H9 (cell line): ENCODE measurements around the gene HSD17B8. TPM values are rescaled to one million over a fixed set of nuclear protein-coding genes. Genes with fewer than 3 reads are reported as not detected.
A peak's percentile ranks its signal among the peaks of the same experiment; 100 is the strongest.

Experiments used
- DNase-seq: peaks from one replicate; pipeline ENCODE4 v3.0.0-alpha.2; 2017
- H2AFZ ChIP-seq: one replicate; pipeline ENCODE4 v1.6.1; 2013; ENCODE audit warnings: mild to moderate bottlenecking, low read length, control low read depth, moderate library complexity
- H2AK5ac ChIP-seq: 2 replicates; pipeline ENCODE4 v1.6.1; 2013; ENCODE audit warnings: low read length, control low read depth, mixed read lengths; ENCODE audit not compliant: insufficient read length
- H2BK120ac ChIP-seq: one replicate; pipeline ENCODE4 v1.6.1; 2013; ENCODE audit warnings: low read depth, mild to moderate bottlenecking, low read length, control low read depth, inconsistent platforms; ENCODE audit not compliant: poor library complexity, severe bottlenecking
- H2BK12ac ChIP-seq: 2 replicates; pipeline ENCODE4 v1.6.1; 2013; ENCODE audit warnings: low read length, control low read depth, mixed read lengths, low read depth; ENCODE audit not compliant: insufficient read length
- H2BK15ac ChIP-seq: 2 replicates; pipeline ENCODE4 v1.6.1; 2013; ENCODE audit warnings: low read depth, low read length, control low read depth
- H2BK20ac ChIP-seq: one replicate; pipeline ENCODE4 v1.6.1; 2013; ENCODE audit warnings: low read depth, mild to moderate bottlenecking, low read length, control low read depth, inconsistent platforms; ENCODE audit not compliant: poor library complexity, severe bottlenecking
- H2BK5ac ChIP-seq: 2 replicates; pipeline ENCODE4 v1.6.1; 2013; ENCODE audit warnings: low read length, control low read depth, mixed read lengths; ENCODE audit not compliant: insufficient read length
- H3K14ac ChIP-seq: 2 replicates; pipeline ENCODE4 v1.6.1; 2013; ENCODE audit warnings: low read length, control low read depth; ENCODE audit not compliant: insufficient read depth
- H3K18ac ChIP-seq: 2 replicates; pipeline ENCODE4 v1.6.1; 2013; ENCODE audit warnings: low read depth, mild to moderate bottlenecking, mixed read lengths, low read length, control low read depth; ENCODE audit not compliant: insufficient read length
- H3K23ac ChIP-seq: 2 replicates; pipeline ENCODE4 v1.6.1; 2013; ENCODE audit warnings: low read length, control low read depth, mixed read lengths, low read depth; ENCODE audit not compliant: insufficient read length
- H3K23me2 ChIP-seq: 2 replicates; pipeline ENCODE4 v1.6.1; 2013; ENCODE audit warnings: low read depth, mild to moderate bottlenecking, mixed read lengths, low read length, control low read depth; ENCODE audit not compliant: insufficient read length, poor library complexity, severe bottlenecking
- H3K27ac ChIP-seq: 2 replicates; pipeline ENCODE4 v1.5.1; 2013; ENCODE audit warnings: low read length, control low read depth, mixed read lengths, low read depth; ENCODE audit not compliant: insufficient read length
- H3K27me3 ChIP-seq: 2 replicates; pipeline ENCODE4 v1.6.1; 2013; ENCODE audit warnings: low read length, control low read depth, inconsistent platforms; ENCODE audit not compliant: insufficient read depth
- H3K4ac ChIP-seq: 2 replicates; pipeline ENCODE4 v1.6.1; 2013; ENCODE audit warnings: low read depth, mild to moderate bottlenecking, control low read depth, inconsistent platforms, low read length, moderate library complexity
- H3K4me1 ChIP-seq: 2 replicates; pipeline ENCODE4 v1.6.1; 2013; ENCODE audit warnings: low read length, control low read depth, inconsistent platforms; ENCODE audit not compliant: insufficient read depth
- H3K4me2 ChIP-seq: 2 replicates; pipeline ENCODE4 v1.6.1; 2013; ENCODE audit warnings: low read length, control low read depth, mixed read lengths; ENCODE audit not compliant: insufficient read length, insufficient read depth
- H3K56ac ChIP-seq: 2 replicates; pipeline ENCODE4 v1.6.1; 2013; ENCODE audit warnings: low read depth, mild to moderate bottlenecking, mixed read lengths, low read length, control low read depth; ENCODE audit not compliant: insufficient read length
- H3K79me1 ChIP-seq: 2 replicates; pipeline ENCODE4 v1.6.1; 2013; ENCODE audit warnings: low read depth, mild to moderate bottlenecking, moderate library complexity, low read length, control low read depth, inconsistent platforms; ENCODE audit not compliant: insufficient read depth, poor library complexity, severe bottlenecking
- H3K79me2 ChIP-seq: 2 replicates; pipeline ENCODE4 v1.6.1; 2013; ENCODE audit warnings: low read length, control low read depth, inconsistent platforms; ENCODE audit not compliant: insufficient read depth
- H3K9ac ChIP-seq: 2 replicates; pipeline ENCODE4 v1.6.1; 2013; ENCODE audit warnings: low read length, control low read depth, mixed read lengths; ENCODE audit not compliant: insufficient read length; ENCODE audit errors: extremely low read depth
- H3K9me3 ChIP-seq: one replicate; pipeline ENCODE4 v1.6.1; 2013; ENCODE audit warnings: low read depth, low read length, inconsistent platforms; ENCODE audit not compliant: control insufficient read depth
- H3T11ph ChIP-seq: one replicate; pipeline ENCODE4 v1.6.1; 2013; ENCODE audit warnings: mild to moderate bottlenecking, low read length, control low read depth, inconsistent platforms
- H4K20me1 ChIP-seq: one replicate; pipeline ENCODE4 v1.6.1; 2013; ENCODE audit not compliant: control insufficient read depth, insufficient read length, insufficient read depth
- H4K5ac ChIP-seq: 2 replicates; pipeline ENCODE4 v1.6.1; 2013; ENCODE audit warnings: low read depth, mild to moderate bottlenecking, mixed read lengths, low read length, control low read depth; ENCODE audit not compliant: insufficient read length
- H4K8ac ChIP-seq: replicated peaks from 2 replicates; pipeline ENCODE4 v1.6.1; 2013; ENCODE audit warnings: low read length, control low read depth, mixed read lengths, low read depth; ENCODE audit not compliant: insufficient read length
- H4K91ac ChIP-seq: 2 replicates; pipeline ENCODE4 v1.6.1; 2013; ENCODE audit warnings: low read depth, mild to moderate bottlenecking, moderate library complexity, mixed read lengths, low read length, control low read depth; ENCODE audit not compliant: insufficient read length
- H3K27ac Mint-ChIP-seq, 3 experiments: 2 replicates in 2 of 3; 3 replicates in 1 of 3; pipeline ENCODE4 v1.8.0; 2020 to 2021; ENCODE audit warnings: mixed read lengths in 3 of 3, mild to moderate bottlenecking in 1 of 3, moderate library complexity in 1 of 3
- H3K27me3 Mint-ChIP-seq: 2 replicates; pipeline ENCODE4 v1.8.0; 2021; ENCODE audit warnings: low read depth, mild to moderate bottlenecking, moderate library complexity, mixed read lengths
- H3K36me3 Mint-ChIP-seq, 3 experiments: 2 replicates in 2 of 3; 3 replicates in 1 of 3; pipeline ENCODE4 v1.8.0; 2020 to 2021; ENCODE audit warnings: low read depth in 3 of 3, mixed read lengths in 3 of 3; ENCODE audit not compliant: insufficient read depth in 1 of 3
- H3K4me1 Mint-ChIP-seq, 2 experiments: 2 replicates each; pipeline ENCODE4 v1.8.0; 2020; ENCODE audit warnings: mixed read lengths in 2 of 2
- H3K4me3 Mint-ChIP-seq, 2 experiments: 2 replicates in 1 of 2; 3 replicates in 1 of 2; pipeline ENCODE4 v1.8.0; 2020 to 2021; ENCODE audit warnings: mild to moderate bottlenecking in 2 of 2, mixed read lengths in 2 of 2, moderate library complexity in 1 of 2
- H3K9me3 Mint-ChIP-seq, 2 experiments: 2 replicates in 1 of 2; 3 replicates in 1 of 2; pipeline ENCODE4 v1.8.0; 2020; ENCODE audit warnings: mild to moderate bottlenecking in 2 of 2, mixed read lengths in 2 of 2, moderate library complexity in 1 of 2
- WGBS: extraction: QIAGEN DNeasy Blood & Tissue Kit; methylation state at CpG from one replicate; pipeline ENCODE4 v1.1.7; 2013; ENCODE audit warnings: missing lambda C conversion rate, low lambda C conversion rate, mixed read lengths; ENCODE audit not compliant: insufficient read length; ENCODE audit errors: extremely low coverage; 5-methylcytosine and 5-hydroxymethylcytosine counted together
- total RNA-seq: library from RNA; stranded (reverse); gene quantifications from 2 replicates; pipeline ENCODE4 v1.2.1, GENCODE V29; 2021
- TF ChIP-seq, protein P1 (sequence below): fragments of 200-600 bp; sonication (generic); conservative IDR thresholded peaks from 3 replicates; pipeline ENCODE4 v1.8.0; 2021; ENCODE audit warnings: antibody characterized with exemption, mild to moderate bottlenecking

Gene HSD17B8
- total RNA-seq, 1 experiment from 2014 or later, result 7.1 TPM

GRCh38 chr6:33161354-33162331 is 42.8 kb upstream of the HSD17B8 start:
- Mint-ChIP-seq H3K36me3 (no peaks in the 10 kb centered on the region), H3K27me3 (peaks cover 33% of the 10 kb centered on the region), H3K4me3 (peak overlapping the region; percentile 80 to 88), H3K9me3 (no peaks in the 10 kb centered on the region), H3K4me1 (peaks cover 23 to 30% of the 10 kb centered on the region in 2 experiments), H3K27ac (peak overlapping the region in 1 of 3 experiments; percentile 40; a peak in 1 of 7 replicates)
- DNase-seq, result peak; percentile 78
- Histone ChIP-seq H4K20me1 (no peaks in the 10 kb centered on the region), H4K8ac (no peak overlapping the region), H2AK5ac (no peak overlapping the region), H3K9me3 (no peaks in the 10 kb centered on the region), H2BK15ac (peak overlapping the region; percentile 87; the same call in 1 of the 2 replicates), H3K4me1 (no peaks in the 10 kb centered on the region; the same call in 1 of the 2 replicates), H3K27me3 (peaks cover 2% of the 10 kb centered on the region; the same call in 1 of the 2 replicates), H2AFZ (no peak overlapping the region), H3K4me2 (peak overlapping the region; percentile 57), H3T11ph (no peak overlapping the region), H4K5ac (no peak overlapping the region), H3K79me2 (no peaks in the 10 kb centered on the region), H2BK120ac (no peak overlapping the region), H2BK12ac (no peak overlapping the region), H3K79me1 (no peaks in the 10 kb centered on the region), H3K9ac (peak overlapping the region; percentile 46), H3K18ac (peak overlapping the region; percentile 68), H3K23ac (no peak overlapping the region), H2BK20ac (no peak overlapping the region), H3K23me2 (peaks cover 5% of the 10 kb centered on the region), H3K27ac (no peak overlapping the region), H3K56ac (no peak overlapping the region), H3K14ac (peak overlapping the region; percentile 74), H2BK5ac (no peak overlapping the region), H3K4ac (no peak overlapping the region), H4K91ac (no peak overlapping the region)
- no CpG with 5 or more reads among the region's 58 CpGs for WGBS
- TF ChIP-seq, protein P1, sequence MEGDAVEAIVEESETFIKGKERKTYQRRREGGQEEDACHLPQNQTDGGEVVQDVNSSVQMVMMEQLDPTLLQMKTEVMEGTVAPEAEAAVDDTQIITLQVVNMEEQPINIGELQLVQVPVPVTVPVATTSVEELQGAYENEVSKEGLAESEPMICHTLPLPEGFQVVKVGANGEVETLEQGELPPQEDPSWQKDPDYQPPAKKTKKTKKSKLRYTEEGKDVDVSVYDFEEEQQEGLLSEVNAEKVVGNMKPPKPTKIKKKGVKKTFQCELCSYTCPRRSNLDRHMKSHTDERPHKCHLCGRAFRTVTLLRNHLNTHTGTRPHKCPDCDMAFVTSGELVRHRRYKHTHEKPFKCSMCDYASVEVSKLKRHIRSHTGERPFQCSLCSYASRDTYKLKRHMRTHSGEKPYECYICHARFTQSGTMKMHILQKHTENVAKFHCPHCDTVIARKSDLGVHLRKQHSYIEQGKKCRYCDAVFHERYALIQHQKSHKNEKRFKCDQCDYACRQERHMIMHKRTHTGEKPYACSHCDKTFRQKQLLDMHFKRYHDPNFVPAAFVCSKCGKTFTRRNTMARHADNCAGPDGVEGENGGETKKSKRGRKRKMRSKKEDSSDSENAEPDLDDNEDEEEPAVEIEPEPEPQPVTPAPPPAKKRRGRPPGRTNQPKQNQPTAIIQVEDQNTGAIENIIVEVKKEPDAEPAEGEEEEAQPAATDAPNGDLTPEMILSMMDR, result peak; percentile 94
